NCI-H2196 treated with DMSO at 0.1 percent for 48 hours (cell line): ENCODE data around the gene ECT2L.

Source experiments
- DNase-seq: peaks from one replicate; lab custom pipeline; 2025; ENCODE audit not compliant: unreplicated experiment; lab: John Stamatoyannopoulos, UW

ECT2L gene

DNA sequence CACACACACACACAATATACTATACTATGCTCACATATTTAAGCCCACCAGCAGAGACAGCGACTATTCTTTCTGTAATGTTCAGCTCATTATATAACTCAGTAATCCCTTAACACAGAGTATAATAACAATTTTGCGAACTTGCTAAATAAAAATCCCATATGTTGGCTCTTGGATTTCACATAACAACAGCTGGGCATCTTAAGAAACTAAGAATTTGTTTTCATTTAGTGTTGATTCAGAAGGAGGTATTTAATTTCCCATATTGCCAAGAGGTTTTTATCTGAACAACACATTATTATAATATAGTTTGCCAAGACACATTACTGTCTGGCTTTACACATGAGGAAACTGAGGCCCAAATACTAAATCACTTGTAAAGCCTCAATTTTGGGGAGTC is 7.4 kb downstream of the ECT2L start:
- no peak for DNase-seq

DNA sequence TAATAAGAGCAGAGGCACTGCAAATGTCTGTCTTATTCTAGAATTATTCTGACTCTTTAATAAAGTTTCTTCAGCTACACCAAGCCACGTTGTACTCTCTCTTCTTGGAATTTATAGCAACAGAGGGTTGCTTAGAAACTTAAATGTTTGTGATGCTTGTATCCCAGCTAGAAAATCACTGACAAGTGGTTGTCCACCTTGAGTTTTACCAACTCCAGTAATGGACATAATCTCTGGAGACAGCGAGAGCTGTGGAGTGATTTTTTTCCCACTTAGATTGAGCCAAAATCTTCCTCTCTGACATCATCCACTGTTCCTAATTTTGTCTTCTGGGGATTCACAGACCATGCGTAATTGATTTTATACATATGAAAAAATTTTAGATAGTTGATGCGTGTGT is 8.0 kb downstream of the ECT2L start:
- no peak for DNase-seq

DNA sequence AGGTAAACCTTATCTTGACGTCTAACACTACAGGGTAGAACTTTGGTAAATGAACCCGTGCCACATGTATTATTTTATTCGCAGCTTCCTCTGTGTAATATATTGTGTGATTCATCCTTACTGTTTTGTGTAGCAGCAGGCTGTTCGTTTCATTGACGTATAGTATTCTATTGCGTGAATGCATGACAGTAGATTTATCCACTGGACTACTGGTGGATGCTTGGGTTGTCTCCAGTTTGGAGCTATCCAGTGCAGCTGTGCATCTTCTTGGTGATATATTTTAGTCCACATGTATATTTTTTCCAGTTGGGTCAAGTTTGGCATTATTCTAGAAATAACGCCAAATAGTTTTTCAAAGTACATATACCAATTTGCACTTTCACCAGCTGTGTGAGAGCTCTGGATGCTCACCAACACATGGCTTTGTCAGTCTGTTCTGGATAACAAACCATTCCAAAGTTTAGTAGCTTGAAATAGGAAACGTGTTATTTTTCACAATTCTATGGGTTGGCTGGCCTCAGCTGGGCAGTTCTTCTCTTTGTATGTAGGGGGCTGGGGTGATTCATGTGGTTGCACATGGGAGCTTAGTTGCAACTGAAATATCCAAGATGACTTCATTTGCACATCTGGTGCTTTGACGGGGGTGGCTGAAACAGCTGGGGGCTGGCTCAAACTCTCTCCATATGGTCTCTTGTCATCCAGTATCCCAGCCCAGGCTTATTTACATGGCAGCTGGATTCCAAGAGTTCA is 9.3 kb downstream of the ECT2L start:
- DNase-seq: no peak

DNA sequence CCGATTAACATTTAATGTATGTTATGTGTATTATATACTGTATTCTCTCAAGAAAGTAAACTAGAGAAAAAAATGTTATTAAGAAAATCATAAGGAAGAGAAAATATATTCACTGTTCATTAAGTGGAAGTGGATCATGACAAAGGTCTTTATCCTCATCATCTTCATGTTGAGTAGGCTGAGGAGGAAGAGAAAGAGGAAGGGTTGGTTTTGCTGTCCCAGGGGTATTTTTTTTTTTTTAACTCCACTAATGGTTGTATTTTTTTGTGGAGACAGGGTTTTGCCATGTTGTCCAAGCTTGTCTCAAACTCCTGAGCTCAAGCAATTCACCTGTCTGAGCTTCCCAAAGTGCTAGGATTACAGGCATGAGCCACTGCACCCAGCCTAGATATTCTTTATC is 11.0 kb downstream of the ECT2L start:
- no peak for DNase-seq

DNA sequence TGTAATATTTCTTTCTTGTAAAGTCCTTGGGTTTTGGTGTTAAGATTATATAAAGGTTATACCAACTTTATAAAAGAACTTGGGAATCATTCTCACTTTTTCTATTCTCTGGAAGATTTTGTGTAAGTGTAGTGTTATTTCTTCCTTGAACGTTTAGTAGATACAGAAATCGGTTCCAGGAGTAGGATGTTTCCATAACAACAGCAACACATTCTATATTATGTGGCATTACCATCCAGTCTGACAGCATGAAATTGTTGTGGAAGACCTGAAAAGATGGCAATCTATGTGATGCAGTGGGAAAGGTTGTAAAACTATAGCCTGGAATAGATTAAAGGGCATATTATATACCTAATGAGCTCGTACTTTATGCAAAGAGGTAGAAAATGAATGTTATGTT is 13.8 kb downstream of the ECT2L start:
- DNase-seq: no peak

DNA sequence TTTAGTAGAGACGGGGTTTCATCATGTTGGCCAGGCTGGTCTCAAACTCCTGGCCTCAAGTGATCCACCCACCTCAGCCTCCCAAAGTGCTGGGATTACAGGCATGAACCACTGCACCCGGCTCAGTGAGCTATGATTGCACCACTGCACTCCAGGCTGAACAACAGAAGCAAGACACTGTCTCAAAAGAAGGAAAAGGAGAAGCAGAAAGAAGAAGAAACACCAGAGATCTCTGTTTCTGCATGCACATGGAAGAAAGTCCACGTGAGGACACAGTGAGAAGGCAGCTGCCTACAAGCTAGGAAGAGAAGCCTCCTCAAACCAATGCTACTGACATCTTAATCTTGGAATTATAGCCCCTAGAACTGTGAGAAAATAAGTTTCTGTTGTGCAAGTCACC is 16.0 kb downstream of the ECT2L start:
- DNase-seq: no peak

DNA sequence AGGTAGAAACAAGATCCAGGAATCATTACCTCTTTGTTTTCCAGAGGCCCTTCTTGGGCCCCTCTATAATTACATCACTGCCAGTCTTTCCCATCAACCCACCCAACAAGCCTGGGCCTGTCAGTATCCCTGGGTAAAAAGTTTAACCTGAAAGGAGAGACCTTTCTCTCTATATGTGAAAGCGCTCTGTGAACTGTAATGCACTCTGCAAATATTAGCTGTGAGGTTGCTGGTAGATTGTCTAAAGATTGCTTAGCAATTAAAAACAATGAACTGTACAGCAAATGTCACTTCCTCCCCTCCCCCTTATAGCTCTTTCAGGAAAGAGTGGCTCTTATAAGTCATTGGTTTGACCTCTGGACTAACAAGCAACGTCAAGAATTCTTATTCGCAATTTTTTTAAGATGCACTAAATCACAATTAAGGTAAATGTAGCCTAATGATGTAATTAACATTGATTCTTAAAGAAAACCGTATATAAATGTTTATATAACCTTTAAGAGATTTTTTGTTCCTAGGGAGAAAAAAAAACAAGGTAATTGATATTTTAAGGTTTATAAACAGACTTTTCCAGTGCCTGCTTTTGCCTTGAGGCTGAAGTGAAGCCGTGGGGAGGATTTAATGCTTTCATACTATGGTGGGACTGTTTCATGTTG is 18.4 kb downstream of the ECT2L start:
- DNase-seq: no peak

DNA sequence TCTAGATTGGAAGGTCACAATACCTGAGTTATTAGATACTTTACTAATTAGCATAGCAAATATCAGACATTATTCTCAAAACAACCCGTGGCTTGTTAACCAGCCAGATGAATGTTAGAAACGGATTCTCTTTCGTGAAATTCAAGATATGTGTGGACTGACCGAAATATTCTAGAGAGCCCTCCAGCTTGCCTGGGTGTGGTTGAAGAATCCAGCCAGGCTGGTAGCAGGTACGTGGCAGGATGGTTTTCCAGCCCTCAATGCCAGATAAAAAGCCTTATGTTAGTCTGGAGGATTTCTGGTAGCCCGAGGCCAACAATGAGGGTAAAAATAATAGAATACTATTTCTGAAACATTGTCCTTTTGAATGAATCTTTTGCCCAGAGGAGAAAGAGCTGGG is 19.3 kb downstream of the ECT2L start:
- no peak for DNase-seq

DNA sequence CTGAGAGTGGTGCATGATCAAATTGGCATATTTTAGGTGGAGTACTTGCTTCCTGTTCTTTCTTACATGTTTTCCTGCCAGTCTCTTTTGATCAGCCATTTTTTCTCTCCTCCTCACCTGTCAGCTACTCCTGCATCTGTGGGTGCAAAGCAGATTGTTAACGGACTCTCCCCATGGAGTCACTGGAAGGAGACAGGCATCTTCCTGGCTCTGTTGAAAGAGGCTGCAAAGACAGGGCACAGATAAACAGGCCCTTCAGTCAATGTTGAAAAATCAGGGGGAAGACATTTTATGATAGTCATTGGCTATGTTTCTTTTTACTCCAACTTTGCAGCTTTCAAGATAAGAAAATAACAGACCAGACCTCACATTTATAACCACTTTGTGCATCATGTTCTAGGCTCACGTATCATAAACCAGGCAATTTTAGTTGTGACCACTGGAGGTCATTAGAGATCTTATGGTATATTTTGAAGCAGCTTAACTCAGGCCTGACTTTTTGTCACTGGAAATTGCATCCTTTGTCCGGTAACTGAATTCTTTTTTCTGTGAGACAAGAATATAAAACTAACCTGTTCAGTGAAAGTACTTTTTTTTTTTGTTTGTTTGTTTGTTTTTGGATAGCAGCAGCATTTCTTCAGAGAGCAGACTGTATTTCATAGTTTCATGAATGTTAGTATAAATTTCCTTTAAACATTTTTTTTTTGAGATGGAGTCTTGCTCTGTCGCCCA is 20.1 kb downstream of the ECT2L start:
- DNase-seq: peak; percentile 51

DNA sequence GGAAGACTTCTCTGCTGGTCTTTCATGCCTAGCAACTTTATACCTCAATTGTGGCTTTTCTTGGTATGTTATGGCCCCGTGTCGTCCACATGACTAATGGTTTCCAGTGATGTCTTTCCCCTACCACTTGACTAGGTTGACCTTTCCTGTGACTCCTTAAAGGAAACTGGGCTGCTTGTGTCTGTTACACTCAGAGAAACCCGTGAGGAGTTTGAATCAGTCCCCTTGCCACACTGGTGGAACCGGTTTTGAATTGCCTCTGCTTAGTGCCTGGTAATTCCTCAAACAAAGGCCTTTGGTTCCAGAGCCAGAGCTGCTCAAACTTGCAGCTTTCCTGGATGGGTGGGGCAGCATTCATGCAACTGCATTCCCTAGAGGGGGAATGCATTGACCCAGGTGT is 21.9 kb downstream of the ECT2L start:
- peak; percentile 31 for DNase-seq

DNA sequence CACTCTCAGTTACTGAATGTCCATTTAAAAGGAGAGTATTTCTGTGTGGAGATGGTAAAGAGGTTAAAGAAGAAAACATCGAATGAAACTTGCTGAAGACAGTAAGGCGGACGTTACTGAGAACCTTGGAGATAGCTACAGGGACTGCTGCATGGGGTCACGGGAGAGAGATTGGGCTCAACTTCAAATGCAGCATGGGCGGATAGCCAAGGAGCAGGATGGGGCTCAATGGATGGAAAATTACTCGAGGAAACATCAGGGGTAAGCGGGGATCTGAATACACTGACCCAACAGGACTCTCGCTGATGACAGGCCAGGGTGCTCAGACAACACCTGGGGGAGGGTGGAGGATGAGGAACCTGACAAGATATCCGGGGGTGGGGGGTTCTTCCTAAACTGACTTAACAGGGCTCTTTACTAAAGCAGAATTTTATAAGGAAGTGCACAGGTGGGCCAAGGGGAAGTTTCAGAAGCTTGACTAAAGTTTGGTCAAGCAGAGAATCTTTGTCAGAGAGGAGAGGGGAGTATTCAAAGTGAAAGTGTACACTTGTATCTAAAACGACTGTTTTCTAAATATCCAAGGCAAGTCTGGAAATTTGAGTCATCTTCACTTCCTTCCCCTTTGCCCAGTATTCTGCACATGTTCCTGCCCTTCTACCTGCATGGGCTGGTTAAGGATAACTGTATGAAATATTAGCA is 22.8 kb downstream of the ECT2L start:
- no peak for DNase-seq

DNA sequence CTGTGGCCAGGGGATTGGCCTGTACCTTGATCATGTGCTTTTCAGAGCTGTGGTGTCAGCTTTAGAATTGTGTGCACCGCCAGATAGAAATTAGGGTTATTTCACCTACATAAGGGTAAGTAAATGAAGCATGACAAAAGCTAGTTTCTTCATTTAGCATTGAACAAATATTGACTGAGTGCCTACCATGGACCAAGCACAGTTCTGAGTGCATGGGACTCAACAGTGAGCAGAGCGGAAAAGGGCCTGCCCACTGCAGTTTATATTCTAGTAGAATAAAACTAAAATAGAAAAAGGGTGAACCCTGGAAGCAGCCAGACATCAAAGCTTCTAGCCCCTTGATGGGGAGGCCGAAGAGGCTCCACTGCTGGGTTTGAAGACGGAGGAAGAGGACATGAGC is 25.6 kb downstream of the ECT2L start:
- no peak for DNase-seq

DNA sequence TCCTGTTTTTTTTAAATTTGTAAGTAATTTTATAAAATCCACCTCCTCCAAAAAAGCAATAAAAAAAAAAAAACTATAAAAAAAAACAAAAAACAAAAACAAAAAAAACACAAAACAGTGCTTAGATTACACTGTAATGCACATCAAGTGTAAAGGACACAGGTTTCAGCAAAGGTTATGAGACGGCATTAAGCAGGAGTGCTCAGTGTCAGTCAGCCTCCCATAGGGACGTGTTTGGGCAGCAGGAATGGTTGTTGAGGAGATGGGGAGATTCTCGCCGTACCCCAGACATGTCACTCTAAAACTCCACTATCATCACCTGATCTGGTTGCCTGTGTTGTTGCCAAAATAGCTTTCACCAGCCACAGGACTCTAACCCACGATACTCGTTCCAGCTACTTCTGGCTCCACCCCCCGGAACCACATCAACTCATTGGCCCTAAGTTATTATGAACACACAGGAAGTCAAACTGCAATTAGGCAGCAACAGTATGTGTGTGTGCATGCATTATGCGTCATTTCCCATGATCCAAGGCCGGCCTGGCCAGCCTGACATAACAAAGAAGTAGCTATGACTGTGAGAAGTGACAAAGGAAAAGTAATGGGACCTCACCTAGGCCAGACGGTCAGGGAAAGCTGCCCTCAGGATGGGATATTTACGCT is 28.7 kb downstream of the ECT2L start:
- DNase-seq: no peak

DNA sequence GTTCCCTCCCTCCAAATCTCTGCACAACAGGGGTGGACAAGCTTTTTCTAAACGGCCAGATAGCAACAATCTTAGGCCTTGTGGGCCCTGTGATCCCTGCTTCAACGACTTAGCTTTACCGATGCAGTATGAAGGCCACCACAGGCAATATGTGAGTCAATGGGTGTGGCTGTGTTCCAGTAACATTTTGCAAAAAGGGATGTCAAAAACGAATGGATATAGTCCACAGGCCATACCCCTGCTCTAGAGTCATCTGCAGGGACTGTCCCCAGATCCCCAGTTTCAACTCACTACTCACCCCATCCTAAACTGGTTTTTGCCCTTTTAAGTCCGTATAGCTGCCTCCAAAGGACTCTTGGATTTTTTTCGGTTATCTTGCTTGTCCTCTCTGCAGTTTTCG is 34.4 kb downstream of the ECT2L start:
- DNase-seq: no peak

DNA sequence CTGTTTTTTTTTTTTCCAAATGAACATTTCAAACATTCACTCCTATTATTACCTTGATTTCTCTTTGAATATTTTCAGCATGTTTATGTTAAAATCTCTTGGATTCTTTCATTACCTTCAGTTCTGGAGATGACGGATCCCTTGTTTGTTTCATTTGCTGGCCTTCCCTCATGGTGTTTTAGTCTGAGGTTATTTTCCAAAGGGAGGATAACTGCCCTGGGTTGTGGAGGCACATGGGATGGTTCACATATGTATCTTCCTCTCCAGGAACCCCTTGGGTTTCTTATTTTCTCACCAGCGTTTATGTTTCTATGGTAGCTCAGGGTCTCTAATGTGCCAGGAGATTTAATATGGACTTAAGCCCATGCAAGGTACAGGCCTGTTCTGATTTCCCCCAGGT is 36.3 kb downstream of the ECT2L start:
- DNase-seq: no peak

DNA sequence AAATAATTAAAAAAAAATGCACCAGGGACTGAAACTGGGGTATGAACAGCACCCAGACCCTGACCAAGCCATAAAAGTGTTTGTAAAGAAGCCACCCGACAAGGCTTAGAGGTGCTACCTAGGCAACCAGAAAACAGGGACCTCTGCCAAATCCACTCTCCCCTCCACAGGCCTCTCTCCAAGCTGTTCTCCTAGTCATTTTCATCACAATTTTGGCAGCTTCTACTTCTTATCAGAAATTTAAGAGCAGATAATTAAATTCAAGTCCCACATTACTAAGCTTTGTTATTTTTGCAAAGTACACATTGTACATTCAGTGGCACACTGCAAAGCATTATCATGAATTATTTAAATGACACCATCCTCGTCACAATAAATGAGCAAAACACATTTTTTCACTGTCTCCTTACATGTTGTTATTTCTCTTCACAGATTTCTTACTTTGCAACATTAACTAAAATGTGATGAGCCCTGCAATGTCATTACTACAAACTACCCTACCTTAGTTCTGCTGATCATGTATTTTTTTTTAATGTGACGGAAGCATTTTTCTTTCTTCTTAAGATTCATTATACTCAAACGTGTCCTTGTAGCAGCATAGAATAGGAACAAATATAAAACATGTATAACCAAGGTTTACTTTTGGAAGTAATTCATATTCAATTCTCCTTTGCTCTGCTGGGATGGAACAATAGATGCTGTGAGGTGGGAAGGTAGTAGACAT is 38.1 kb downstream of the ECT2L start:
- peak; percentile 68 for DNase-seq

DNA sequence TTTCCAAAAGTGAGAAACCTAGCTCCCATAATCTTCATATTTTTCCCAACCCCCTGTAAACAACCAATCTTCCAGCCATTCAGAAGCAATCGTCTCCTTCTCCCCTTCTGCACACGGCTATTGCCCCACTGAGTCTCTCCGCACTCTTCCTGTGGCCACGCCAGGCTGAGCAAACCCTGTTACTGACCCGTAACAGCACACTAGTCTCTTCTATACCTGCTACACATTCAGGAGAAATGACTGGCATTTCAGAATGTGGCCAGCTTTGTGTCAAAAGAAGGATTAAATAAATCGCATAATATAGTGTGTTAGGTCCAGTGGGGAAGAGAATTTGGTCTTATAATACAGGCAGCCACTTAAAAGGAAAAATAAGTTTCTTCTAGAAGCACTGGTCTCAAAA is 41.4 kb downstream of the ECT2L start:
- DNase-seq: no peak

DNA sequence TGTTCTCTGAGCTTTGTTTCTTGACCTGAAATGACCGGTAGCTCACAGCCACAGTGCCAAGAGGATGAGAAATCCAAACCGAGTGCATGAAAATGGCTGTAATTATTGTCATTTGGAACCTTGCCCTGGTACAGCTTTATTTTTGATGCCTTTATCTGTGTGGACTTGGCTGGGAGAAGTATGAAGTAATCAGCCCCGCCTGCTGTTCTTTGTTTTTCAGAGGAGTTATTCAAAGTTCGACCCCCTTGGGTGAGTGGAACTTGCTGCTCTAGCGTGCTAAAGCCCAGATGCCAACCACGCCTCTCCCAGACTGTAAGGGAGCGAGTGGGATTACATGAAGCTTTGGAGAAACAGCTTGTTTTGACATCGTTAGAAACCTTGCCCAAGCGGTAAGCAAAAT is 48.3 kb downstream of the ECT2L start:
- peak; percentile 21 for DNase-seq

DNA sequence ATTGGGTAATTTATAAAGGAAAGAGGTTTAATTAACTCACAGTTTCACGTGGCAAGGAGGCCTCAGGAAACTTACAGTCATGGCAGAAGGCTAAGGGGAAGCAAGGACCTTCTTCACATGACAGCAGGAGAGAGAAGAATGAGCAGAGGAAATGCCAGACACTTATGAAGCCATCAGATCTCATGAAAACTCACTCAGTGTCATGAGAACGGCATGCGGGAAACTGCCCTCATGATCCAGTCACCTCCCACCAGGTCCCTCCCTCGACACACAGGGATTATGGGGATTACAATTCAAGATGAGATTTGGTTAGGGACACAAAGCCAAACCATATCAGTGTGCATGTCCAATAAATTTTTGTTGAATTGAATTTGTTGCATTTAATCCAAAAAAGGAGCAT is 52.0 kb downstream of the ECT2L start:
- DNase-seq: no peak

DNA sequence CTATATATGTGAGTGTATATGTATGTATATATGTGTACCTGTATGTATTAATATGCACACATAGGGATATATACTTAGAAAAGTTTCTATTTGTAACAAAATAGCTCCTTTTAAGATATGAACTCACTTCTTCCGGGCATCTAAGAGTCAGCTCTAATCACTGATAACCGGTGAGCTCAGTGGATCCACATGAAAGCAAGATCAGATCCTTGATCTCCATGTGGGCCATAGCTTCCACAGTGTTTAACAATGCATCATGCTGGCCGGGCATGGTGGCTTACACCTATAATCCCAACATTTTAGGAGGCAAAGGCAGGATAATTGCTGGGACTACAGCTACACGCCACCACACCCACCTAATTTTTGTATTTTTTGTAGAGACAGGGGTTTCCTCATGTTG is 52.6 kb downstream of the ECT2L start:
- no peak for DNase-seq

DNA sequence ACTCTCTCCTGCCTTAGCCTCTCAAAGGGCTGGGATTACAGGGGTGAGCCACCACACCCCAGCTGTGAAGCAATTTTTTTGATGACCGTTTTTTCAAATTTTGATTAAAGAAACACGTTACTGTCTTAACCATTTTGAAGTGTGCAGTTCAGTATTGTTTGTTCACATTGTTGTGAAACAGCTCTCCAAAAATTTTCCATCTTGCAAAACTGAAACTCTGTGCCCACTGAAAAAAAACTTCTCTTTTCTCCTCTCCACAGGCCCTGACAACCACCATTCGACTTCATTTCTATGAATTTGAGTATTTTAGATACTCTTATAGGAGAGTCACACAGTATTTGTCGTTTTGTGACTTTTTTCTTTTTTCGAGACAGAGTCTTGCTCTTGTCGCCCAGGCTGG is 53.9 kb downstream of the ECT2L start:
- DNase-seq: no peak
